IMR-90 (cell line): ENCODE data around the gene TMEM63B. TPM values are rescaled to one million over a fixed set of nuclear protein-coding genes. Genes with fewer than 3 reads are reported as not detected.

Source experiments
- ATAC-seq: fragments of 200-7000 bp; cut with Tn5 transposase; 2 replicates; pipeline ENCODE4 v1.9.1; 2020; ENCODE audit warnings: low read depth, mild to moderate bottlenecking, moderate library complexity
- BruUV-seq: library from RNA; stranded (reverse); fragments of 400-500 nt; replicated peaks from 2 replicates; lab custom pipeline; 2021; lab: Mats Ljungman, UMichigan
- CTCF ChIA-PET: fragments of 300-600 bp; formaldehyde crosslinking; extraction: SDS; loops from one replicate; lab custom pipeline; 2021; ENCODE audit warnings: antibody characterized with exemption; lab: Yijun Ruan, JAX
- POLR2A ChIA-PET: fragments of 300-600 bp; sonication (Branson Sonifier 250); formaldehyde crosslinking; loops from one replicate; lab custom pipeline; 2022; ENCODE audit warnings: antibody characterized with exemption; ENCODE audit not compliant: unreplicated experiment; lab: Charles Lee
- DNase-seq: peaks from one replicate; pipeline ENCODE4 v3.0.0; 2013
- H2AFZ ChIP-seq: replicated peaks from 2 replicates; pipeline ENCODE3; 2013; ENCODE audit warnings: low read length, mild to moderate bottlenecking; ENCODE audit not compliant: poor library complexity
- H2AK5ac ChIP-seq: 2 replicates; pipeline ENCODE4 v1.6.1; 2013; ENCODE audit warnings: low read depth, low read length, inconsistent platforms
- H2AK9ac ChIP-seq: replicated peaks from 2 replicates; pipeline ENCODE3; 2013; ENCODE audit warnings: mild to moderate bottlenecking, low read depth, low read length, moderate library complexity; ENCODE audit not compliant: poor library complexity
- H2BK120ac ChIP-seq: 2 replicates; pipeline ENCODE4 v1.6.1; 2013; ENCODE audit warnings: low read depth, low read length, inconsistent platforms
- H2BK15ac ChIP-seq: 3 replicates; pipeline ENCODE4 v1.6.1; 2013; ENCODE audit warnings: low read depth, low read length, inconsistent platforms
- H2BK20ac ChIP-seq: 2 replicates; pipeline ENCODE4 v1.6.1; 2013; ENCODE audit warnings: low read depth, mild to moderate bottlenecking, inconsistent platforms, low read length, moderate library complexity
- H2BK5ac ChIP-seq: 2 replicates; pipeline ENCODE4 v1.6.1; 2013; ENCODE audit warnings: mild to moderate bottlenecking, low read depth, low read length, inconsistent platforms; ENCODE audit not compliant: poor library complexity, severe bottlenecking
- H3K14ac ChIP-seq: replicated peaks from 2 replicates; pipeline ENCODE4 v1.6.1; 2013; ENCODE audit warnings: low read depth, low read length, inconsistent platforms
- H3K18ac ChIP-seq: 2 replicates; pipeline ENCODE4 v1.6.1; 2013; ENCODE audit warnings: low read depth, low read length, control low read depth
- H3K23ac ChIP-seq: 2 replicates; pipeline ENCODE4 v1.6.1; 2013; ENCODE audit warnings: low read depth, low read length, inconsistent platforms
- H3K27ac ChIP-seq: 2 replicates; pipeline ENCODE4 v1.5.1; 2013; ENCODE audit warnings: mild to moderate bottlenecking, control low read depth, low read length; ENCODE audit not compliant: insufficient read depth
- H3K27me3 ChIP-seq: 2 replicates; pipeline ENCODE4 v1.6.1; 2013; ENCODE audit warnings: low read length; ENCODE audit not compliant: control insufficient read depth, insufficient read depth
- H3K36me3 ChIP-seq: 2 replicates; pipeline ENCODE4 v1.6.1; 2013; ENCODE audit warnings: low read length, mixed read lengths; ENCODE audit not compliant: control insufficient read depth, insufficient read depth
- H3K4ac ChIP-seq: 2 replicates; pipeline ENCODE4 v1.6.1; 2013; ENCODE audit warnings: low read depth, low read length, inconsistent platforms
- H3K4me1 ChIP-seq: 2 replicates; pipeline ENCODE4 v1.6.1; 2013; ENCODE audit warnings: low read length, mixed read lengths; ENCODE audit not compliant: control insufficient read depth, insufficient read depth
- H3K4me2 ChIP-seq: 2 replicates; pipeline ENCODE4 v1.6.1; 2013; ENCODE audit warnings: low read depth, mild to moderate bottlenecking, control low read depth, low read length, moderate library complexity
- H3K4me3 ChIP-seq: 2 replicates; pipeline ENCODE4 v1.5.1; 2013; ENCODE audit warnings: low read depth, mild to moderate bottlenecking, control low read depth, low read length, moderate library complexity; ENCODE audit not compliant: insufficient read depth
- H3K56ac ChIP-seq: 2 replicates; pipeline ENCODE4 v1.6.1; 2013; ENCODE audit warnings: low read length, inconsistent platforms; ENCODE audit not compliant: insufficient read depth; ENCODE audit errors: extremely low read depth
- H3K79me1 ChIP-seq, 2 experiments: 2 replicates each; pipeline ENCODE4 v1.6.1; 2013; ENCODE audit warnings: low read length in 2 of 2, inconsistent platforms in 1 of 2, low read depth in 1 of 2
- H3K9ac ChIP-seq: 2 replicates; pipeline ENCODE4 v1.6.1; 2013; ENCODE audit warnings: low read depth, low read length, control low read depth
- H3K9me1 ChIP-seq: 2 replicates; pipeline ENCODE4 v1.6.1; 2013; ENCODE audit warnings: low read length, inconsistent platforms; ENCODE audit not compliant: insufficient read depth
- H3K9me3 ChIP-seq: 2 replicates; pipeline ENCODE4 v1.6.1; 2013; ENCODE audit warnings: low read length; ENCODE audit not compliant: control insufficient read depth, insufficient read depth
- H4K20me1 ChIP-seq: 2 replicates; pipeline ENCODE4 v1.6.1; 2013; ENCODE audit warnings: low read length, inconsistent platforms; ENCODE audit not compliant: insufficient read depth
- H4K5ac ChIP-seq: 2 replicates; pipeline ENCODE4 v1.6.1; 2013; ENCODE audit warnings: mild to moderate bottlenecking, low read depth, low read length, control low read depth
- H4K8ac ChIP-seq, 2 experiments: 2 replicates each; pipeline ENCODE4 v1.6.1; 2013; ENCODE audit warnings: low read depth in 2 of 2, low read length in 2 of 2, control low read depth in 1 of 2, inconsistent platforms in 1 of 2
- H4K91ac ChIP-seq: 2 replicates; pipeline ENCODE4 v1.6.1; 2013; ENCODE audit warnings: low read depth, low read length, inconsistent platforms; ENCODE audit not compliant: insufficient read depth
- BHLHE40 ChIP-seq: fragments of 150-350 bp; IDR thresholded peaks from 2 replicates; pipeline ENCODE4 v1.6.1; 2016; ENCODE audit warnings: mild to moderate bottlenecking, low read depth, low read length
- CEBPB ChIP-seq: IDR thresholded peaks from 2 replicates; pipeline ENCODE4 v1.6.1; 2012; ENCODE audit warnings: low read depth, low read length, improper control_type of control experiment
- CHD1 ChIP-seq: IDR thresholded peaks from 2 replicates; pipeline ENCODE4 v1.6.1; 2012; ENCODE audit warnings: low read depth, low read length, improper control_type of control experiment
- CTCF ChIP-seq: conservative IDR thresholded peaks from 2 replicates; pipeline ENCODE4 v1.5.1; 2012; ENCODE audit warnings: mild to moderate bottlenecking, low read depth, low read length, improper control_type of control experiment
- ELK1 ChIP-seq: fragments of 150-350 bp; IDR thresholded peaks from 2 replicates; pipeline ENCODE4 v1.6.1; 2016; ENCODE audit warnings: low read depth, mild to moderate bottlenecking, low read length, moderate library complexity, borderline replicate concordance
- FOS ChIP-seq: fragments of 150-350 bp; IDR thresholded peaks from 2 replicates; pipeline ENCODE4 v1.6.1; 2016; ENCODE audit warnings: low read depth, low read length
- MAFK ChIP-seq: IDR thresholded peaks from 2 replicates; pipeline ENCODE4 v1.6.1; 2012; ENCODE audit warnings: low read depth, low read length, improper control_type of control experiment
- MAZ ChIP-seq: IDR thresholded peaks from 2 replicates; pipeline ENCODE4 v1.6.1; 2012; ENCODE audit warnings: low read depth, mild to moderate bottlenecking, low read length, improper control_type of control experiment, moderate library complexity, borderline replicate concordance
- MXI1 ChIP-seq: IDR thresholded peaks from 2 replicates; pipeline ENCODE4 v1.6.1; 2012; ENCODE audit warnings: low read depth, mild to moderate bottlenecking, low read length, moderate library complexity, borderline replicate concordance
- NFE2L2 ChIP-seq: fragments of 150-350 bp; IDR thresholded peaks from 2 replicates; pipeline ENCODE4 v1.6.1; 2016; ENCODE audit warnings: low read depth, mild to moderate bottlenecking, low read length
- POLR2A ChIP-seq: IDR thresholded peaks from 2 replicates; pipeline ENCODE4 v1.6.1; 2012; ENCODE audit warnings: mild to moderate bottlenecking, low read depth, low read length
- RAD21 ChIP-seq: IDR thresholded peaks from 2 replicates; pipeline ENCODE4 v1.6.1; 2012; ENCODE audit warnings: low read length, improper control_type of control experiment
- RCOR1 ChIP-seq: IDR thresholded peaks from 2 replicates; pipeline ENCODE4 v1.6.1; 2012; ENCODE audit warnings: mild to moderate bottlenecking, low read length, improper control_type of control experiment; ENCODE audit not compliant: insufficient replicate concordance
- RFX5 ChIP-seq: IDR thresholded peaks from 2 replicates; pipeline ENCODE4 v1.8.0; 2012; ENCODE audit warnings: low read depth, mild to moderate bottlenecking, low read length, moderate library complexity
- SMC3 ChIP-seq: fragments of 150-350 bp; IDR thresholded peaks from 2 replicates; pipeline ENCODE4 v1.6.1; 2016; ENCODE audit warnings: low read depth, mild to moderate bottlenecking, antibody characterized with exemption, low read length, moderate library complexity
- USF2 ChIP-seq: fragments of 150-350 bp; IDR thresholded peaks from 2 replicates; pipeline ENCODE4 v1.6.1; 2017; ENCODE audit warnings: mild to moderate bottlenecking, antibody characterized with exemption, low read length, low read depth
- WGBS, 2 experiments: methylation state at CpG; one replicate each; pipeline versions ENCODE4 v1.1.5 to v1.1.7; 2013; ENCODE audit warnings: missing lambda C conversion rate in 2 of 2; ENCODE audit not compliant: insufficient read length in 1 of 2; ENCODE audit errors: extremely low coverage in 2 of 2; 5-methylcytosine and 5-hydroxymethylcytosine counted together
- dilution Hi-C: fragments of 300-500 bp; cut with HindIII; formaldehyde crosslinking; loops from one replicate; pipeline ENCODE4 v1.14.3; 2018; ENCODE audit warnings: low sequenced_read_pairs; ENCODE audit not compliant: unreplicated experiment
- in situ Hi-C: fragments of 300-500 bp; cut with MboI; formaldehyde crosslinking; loops from 3 replicates; pipeline ENCODE4 v1.14.3; 2019; ENCODE audit warnings: low sequenced_read_pairs, inconsistent platforms, mixed read lengths
- intact Hi-C: fragments of 100-400 bp; cut with micrococcal nuclease; formaldehyde crosslinking; loops from 2 replicates; pipeline ENCODE4 v1.10.0; 2022
- polyA plus RNA-seq, 3 experiments: library from polyadenylated mRNA; depleted of rRNA; stranded (reverse); fragments of >200 nt; gene quantifications; 2 replicates each; pipeline ENCODE4 v1.2.3, GENCODE V29; 2012; ENCODE audit warnings: low replicate concordance in 1 of 3
- total RNA-seq: library from RNA; depleted of rRNA; stranded (reverse); fragments of >200 nt; gene quantifications from 2 replicates; pipeline ENCODE4 v1.2.3, GENCODE V29; 2012

TMEM63B gene
- total and polyA plus RNA-seq, 2 of the 4 experiments (the other 2 are of a cell fraction), result 12.2 to 42.6 TPM

GRCh38 chr6:44086931-44087574 lies 40.3 kb upstream of the TMEM63B start:
- no peak overlapping the region for H3K14ac ChIP-seq
- no peak overlapping the region for H2BK5ac ChIP-seq
- no peaks in the 10 kb centered on the region for H3K9me1 ChIP-seq
- peak; percentile 33 for ATAC-seq
- no peak overlapping the region for H3K4ac ChIP-seq
- no peak overlapping the region for H2BK15ac ChIP-seq
- no peak overlapping the region for H2BK20ac ChIP-seq
- intact Hi-C loops, result no loop called here
- H2BK120ac ChIP-seq, result no peak overlapping the region
- H3K23ac ChIP-seq, result no peak overlapping the region
- H4K5ac ChIP-seq, result no peak overlapping the region; the same call in 1 of the 2 replicates
- dilution Hi-C loops, result no loop called here
- no peak overlapping the region for H3K56ac ChIP-seq
- H4K8ac ChIP-seq, result no peak overlapping the region
- no peak overlapping the region for H3K4me3 ChIP-seq
- CTCF ChIA-PET, result no interaction called here
- TF ChIP-seq POLR2A, result no peak
- TF ChIP-seq FOS, result no peak
- no peak for TF ChIP-seq ELK1
- no peak for TF ChIP-seq RAD21
- TF ChIP-seq RCOR1, result no peak
- no peak for TF ChIP-seq MAFK
- no peak for TF ChIP-seq BHLHE40
- no peak for TF ChIP-seq USF2
- TF ChIP-seq CTCF, result no peak
- no peak for TF ChIP-seq RFX5
- TF ChIP-seq MXI1, result no peak
- no peak for TF ChIP-seq MAZ
- no peak for TF ChIP-seq SMC3
- TF ChIP-seq CEBPB, result no peak
- TF ChIP-seq CHD1, result no peak
- TF ChIP-seq NFE2L2, result no peak
- H3K4me1 ChIP-seq, result peaks cover 11% of the 10 kb centered on the region
- BruUV-seq, result no TSS peak
- in situ Hi-C loops, result no loop called here
- H2AK9ac ChIP-seq, result peak overlapping the region; percentile 76
- POLR2A ChIA-PET, result no interaction called here
- no peak for DNase-seq
- 84% methylated on average over 4 of the region's 9 CpGs; no CpG with 5 or more reads in 1 of the 2 experiments for WGBS, 2 experiments
- 0 out of 2 replicates have a peak, but pooled peaks cover 3% of the 10 kb centered on the region for H3K36me3 ChIP-seq
- no peaks in the 10 kb centered on the region; a peak in 1 of 4 replicates for H3K79me1 ChIP-seq
- H2AK5ac ChIP-seq, result 0 out of 2 replicates have a peak overlapping the region, but pooled peaks have one; percentile 50
- no peak overlapping the region for H3K9ac ChIP-seq
- no peaks in the 10 kb centered on the region; the same call in 1 of the 2 replicates for H4K20me1 ChIP-seq
- H3K18ac ChIP-seq, result no peak overlapping the region
- no peak overlapping the region for H4K91ac ChIP-seq
- no peaks in the 10 kb centered on the region for H3K9me3 ChIP-seq
- peak overlapping the region; percentile 33 for H2AFZ ChIP-seq
- no peak overlapping the region for H3K4me2 ChIP-seq
- H3K27me3 ChIP-seq, result no peaks in the 10 kb centered on the region
- no peak overlapping the region for H3K27ac ChIP-seq
